KOPT-K1 (cell line): ENCODE results near the gene OPA3.

Experiments
- H3K27ac ChIP-seq: fragments of 200-600 bp; sonication (generic); 2 replicates; pipeline ENCODE4 v1.5.1; 2016; ENCODE audit warnings: antibody characterized with exemption, mild to moderate bottlenecking, low read depth, low read length; ENCODE audit not compliant: poor library complexity, severe bottlenecking
- H3K36me3 ChIP-seq: fragments of 200-600 bp; sonication (generic); 2 replicates; pipeline ENCODE4 v1.5.1; 2017; ENCODE audit warnings: antibody characterized with exemption, mild to moderate bottlenecking, low read length, moderate library complexity; ENCODE audit not compliant: insufficient read depth
- H3K9me3 ChIP-seq: fragments of 200-600 bp; sonication (generic); 2 replicates; pipeline ENCODE4 v1.5.1; 2017; ENCODE audit warnings: antibody characterized with exemption, low read length, mild to moderate bottlenecking; ENCODE audit not compliant: insufficient read depth, poor library complexity, severe bottlenecking

OPA3 gene

GRCh38 chr19:45607071-45608029, 22.7 kb upstream of the OPA3 start:
- peaks cover 31% of the 10 kb centered on the region for H3K36me3 ChIP-seq
- H3K9me3 ChIP-seq: no peaks in the 10 kb centered on the region
- no peak overlapping the region for H3K27ac ChIP-seq

GRCh38 chr19:45601524-45602374, 17.1 kb upstream of the OPA3 start, which contains the start of gene GPR4:
Gene GPR4, minus strand, starts transcription at chr19:45602212. Its CDS starts 10,346 bp downstream, at chr19:45591866.
- Histone ChIP-seq H3K36me3 (no peaks in the 10 kb centered on the region), H3K27ac (no peak within 1 kb of the TSS), H3K9me3 (no peaks in the 10 kb centered on the region)

- Histone ChIP-seq H3K27ac (no peak overlapping the region), H3K36me3 (no peaks in the 10 kb centered on the region), H3K9me3 (no peaks in the 10 kb centered on the region)
These were observed 16.5 kb upstream of the OPA3 start for GRCh38 chr19:45601115-45601514.

- H3K27ac ChIP-seq: no peak overlapping the region
- no peaks in the 10 kb centered on the region for H3K36me3 ChIP-seq
- no peaks in the 10 kb centered on the region for H3K9me3 ChIP-seq
These were observed 15.8 kb upstream of the OPA3 start for GRCh38 chr19:45600340-45600885.

GRCh38 chr19:45599286-45599685, 14.7 kb upstream of the OPA3 start:
- Histone ChIP-seq H3K36me3 (no peaks in the 10 kb centered on the region), H3K27ac (no peak overlapping the region), H3K9me3 (no peaks in the 10 kb centered on the region)

GRCh38 chr19:45598267-45599001, 13.8 kb upstream of the OPA3 start:
- H3K36me3 ChIP-seq: no peaks in the 10 kb centered on the region
- H3K27ac ChIP-seq: no peak overlapping the region
- no peaks in the 10 kb centered on the region for H3K9me3 ChIP-seq

- H3K36me3 ChIP-seq: no peaks in the 10 kb centered on the region
- no peaks in the 10 kb centered on the region for H3K9me3 ChIP-seq
- H3K27ac ChIP-seq: no peak overlapping the region
These were observed 13.0 kb upstream of the OPA3 start for GRCh38 chr19:45597425-45598111.

GRCh38 chr19:45595814-45596213, 11.2 kb upstream of the OPA3 start:
- H3K27ac ChIP-seq: no peak overlapping the region
- H3K9me3 ChIP-seq: no peaks in the 10 kb centered on the region
- no peaks in the 10 kb centered on the region for H3K36me3 ChIP-seq

- no peaks in the 10 kb centered on the region for H3K36me3 ChIP-seq
- H3K9me3 ChIP-seq: no peaks in the 10 kb centered on the region
- no peak overlapping the region for H3K27ac ChIP-seq
These were observed 8.9 kb upstream of the OPA3 start for GRCh38 chr19:45593520-45593919.

- no peak overlapping the region for H3K27ac ChIP-seq
- H3K9me3 ChIP-seq: no peaks in the 10 kb centered on the region
- no peaks in the 10 kb centered on the region for H3K36me3 ChIP-seq
These were observed 7.8 kb upstream of the OPA3 start for GRCh38 chr19:45592366-45592765.

GRCh38 chr19:45591638-45592005, 7.0 kb upstream of the OPA3 start:
- Histone ChIP-seq H3K36me3 (no peaks in the 10 kb centered on the region), H3K9me3 (no peaks in the 10 kb centered on the region), H3K27ac (no peak overlapping the region)

GRCh38 chr19:45591004-45591637, 6.5 kb upstream of the OPA3 start:
- H3K27ac ChIP-seq: no peak overlapping the region
- no peaks in the 10 kb centered on the region for H3K9me3 ChIP-seq
- no peaks in the 10 kb centered on the region for H3K36me3 ChIP-seq

GRCh38 chr19:45590300-45591003, 5.8 kb upstream of the OPA3 start:
- Histone ChIP-seq H3K36me3 (no peaks in the 10 kb centered on the region), H3K9me3 (no peaks in the 10 kb centered on the region), H3K27ac (no peak overlapping the region)
